Kidney (tissue), 14 donors: ENCODE measurements around the gene PLCB1. TPM values are rescaled to one million over a fixed set of nuclear protein-coding genes. Genes with fewer than 3 reads are reported as not detected.

ENCODE experiments used
- DNase-seq, 5 donors: peaks; one replicate each; pipeline ENCODE4 v3.0.0-alpha.2; 2013 to 2020
- FAIRE-seq: peaks from 2 replicates; lab custom pipeline; 2012; peaks lifted over from hg19 to GRCh38; lab: Jason Lieb, UNC
- H3K27ac ChIP-seq, 2 donors: one replicate each; pipeline ENCODE4 v1.7.0; 2013; ENCODE audit warnings: low read depth in 2 of 2, low read length in 2 of 2, inconsistent platforms in 1 of 2
- H3K27me3 ChIP-seq: one replicate; pipeline ENCODE4 v1.7.1; 2013; ENCODE audit warnings: low read length, inconsistent platforms; ENCODE audit not compliant: control insufficient read depth, insufficient read depth
- H3K36me3 ChIP-seq, 3 donors: one replicate each; pipeline versions ENCODE4 v1.7.0 to v1.7.1; 2013; ENCODE audit warnings: low read length in 3 of 3, control low read depth in 1 of 3, inconsistent platforms in 1 of 3; ENCODE audit not compliant: insufficient read depth in 3 of 3, control insufficient read depth in 2 of 3
- H3K4me1 ChIP-seq, 3 donors: one replicate each; pipeline versions ENCODE4 v1.7.0 to v1.7.1; 2013; ENCODE audit warnings: low read length in 3 of 3, inconsistent platforms in 1 of 3, low read depth in 1 of 3; ENCODE audit not compliant: control insufficient read depth in 2 of 3, insufficient read depth in 2 of 3
- H3K4me3 ChIP-seq, 3 donors: one replicate each; pipeline versions ENCODE4 v1.7.0 to v1.8.1; 2013; ENCODE audit warnings: low read length in 3 of 3, control low read depth in 1 of 3, inconsistent platforms in 1 of 3
- H3K9ac ChIP-seq, 3 donors: one replicate each; pipeline versions ENCODE4 v1.7.0 to v1.7.1; 2013; ENCODE audit warnings: low read length in 3 of 3, control low read depth in 1 of 3, inconsistent platforms in 1 of 3
- H3K9me3 ChIP-seq, 3 donors: one replicate each; pipeline versions ENCODE4 v1.7.0 to v1.7.1; 2013; ENCODE audit warnings: low read length in 3 of 3, control low read depth in 1 of 3, inconsistent platforms in 1 of 3; ENCODE audit not compliant: control insufficient read depth in 2 of 3, insufficient read depth in 1 of 3
- intact Hi-C: fragments of 100-400 bp; cut with DNase I; formaldehyde crosslinking; loops from one replicate; pipeline ENCODE4 v1.11.1; 2022
- polyA plus RNA-seq: library from polyadenylated mRNA; stranded (reverse); fragments of 350-450 nt; fragmentation: Illumina TruSeq; extraction: RNeasy Lipid Tissue Mini Kit (QIAGEN cat#74804); gene quantifications from one replicate; pipeline ENCODE4 v1.2.3, GENCODE V29; 2014; ENCODE audit warnings: low read depth, low replicate concordance; ENCODE audit not compliant: insufficient read depth
- total RNA-seq: library from RNA; stranded (reverse); fragmentation: NEBNext Ultra II Directional; extraction: Animal tissue kit (Norgen Biotek cat#: 25700); gene quantifications from one replicate; pipeline ENCODE4 v1.2.1, GENCODE V29; 2021
- TF ChIP-seq, protein P1 (sequence below): IDR thresholded peaks from 3 replicates; pipeline ENCODE4 v1.5.1; 2012; ENCODE audit warnings: mild to moderate bottlenecking, moderate library complexity, borderline replicate concordance; ENCODE audit not compliant: insufficient read depth; ENCODE audit errors: extremely low read depth
- donor health status: control.
- donor health status: control.
- donor health status: control.
- donor health status: control.
- donor health status: control.
- donor health status: DM: yes; HTN: yes; CAD: no.
- donor health status: Normal renal cell carcinoma (clear cell type).

PLCB1 gene
- total and polyA plus RNA-seq, 2 donors from 2014 or later, result 9.4 to 107 TPM

- Histone ChIP-seq H3K4me3 (no peak overlapping the region), H3K4me1 (no peaks in the 10 kb centered on the region), H3K27ac (no peak overlapping the region), H3K27me3 (no peaks in the 10 kb centered on the region), H3K9me3 (no peaks in the 10 kb centered on the region), H3K36me3 (no peaks in the 10 kb centered on the region), H3K9ac (no peak overlapping the region)
- TF ChIP-seq, protein P1, sequence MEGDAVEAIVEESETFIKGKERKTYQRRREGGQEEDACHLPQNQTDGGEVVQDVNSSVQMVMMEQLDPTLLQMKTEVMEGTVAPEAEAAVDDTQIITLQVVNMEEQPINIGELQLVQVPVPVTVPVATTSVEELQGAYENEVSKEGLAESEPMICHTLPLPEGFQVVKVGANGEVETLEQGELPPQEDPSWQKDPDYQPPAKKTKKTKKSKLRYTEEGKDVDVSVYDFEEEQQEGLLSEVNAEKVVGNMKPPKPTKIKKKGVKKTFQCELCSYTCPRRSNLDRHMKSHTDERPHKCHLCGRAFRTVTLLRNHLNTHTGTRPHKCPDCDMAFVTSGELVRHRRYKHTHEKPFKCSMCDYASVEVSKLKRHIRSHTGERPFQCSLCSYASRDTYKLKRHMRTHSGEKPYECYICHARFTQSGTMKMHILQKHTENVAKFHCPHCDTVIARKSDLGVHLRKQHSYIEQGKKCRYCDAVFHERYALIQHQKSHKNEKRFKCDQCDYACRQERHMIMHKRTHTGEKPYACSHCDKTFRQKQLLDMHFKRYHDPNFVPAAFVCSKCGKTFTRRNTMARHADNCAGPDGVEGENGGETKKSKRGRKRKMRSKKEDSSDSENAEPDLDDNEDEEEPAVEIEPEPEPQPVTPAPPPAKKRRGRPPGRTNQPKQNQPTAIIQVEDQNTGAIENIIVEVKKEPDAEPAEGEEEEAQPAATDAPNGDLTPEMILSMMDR, result no peak
- FAIRE-seq (no peak), DNase-seq (no peak)
- intact Hi-C loops, result no loop called here
Measured at GRCh38 chr20:8800089-8800488, 668.0 kb downstream of the PLCB1 start.

DNA sequence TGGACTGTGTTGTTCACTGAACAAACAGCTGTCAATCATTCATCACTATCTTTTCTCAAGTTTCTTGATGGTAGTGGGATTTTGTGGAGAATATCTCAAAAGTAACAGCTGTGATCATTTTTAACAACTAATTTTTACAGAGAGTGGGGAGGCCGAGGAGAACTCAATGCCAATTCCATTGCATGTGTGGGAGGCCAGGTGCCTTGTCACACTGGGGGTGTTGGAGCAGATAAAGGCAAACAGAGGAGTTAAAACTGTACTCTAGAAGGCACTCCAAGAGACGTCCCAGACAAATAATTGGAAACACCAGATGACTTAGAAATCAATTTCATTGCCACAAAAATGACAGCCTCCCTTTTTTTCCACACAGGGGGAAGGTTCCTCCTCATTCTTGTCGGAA is 669.6 kb downstream of the PLCB1 start:
- intact Hi-C loops, result no loop called here
- Histone ChIP-seq H3K4me1 (no peaks in the 10 kb centered on the region), H3K9ac (no peak overlapping the region), H3K9me3 (no peaks in the 10 kb centered on the region), H3K36me3 (no peaks in the 10 kb centered on the region), H3K27ac (no peak overlapping the region), H3K4me3 (no peak overlapping the region), H3K27me3 (no peaks in the 10 kb centered on the region)
- TF ChIP-seq, protein P1, result no peak
- DNase-seq (no peak), FAIRE-seq (no peak)

DNA sequence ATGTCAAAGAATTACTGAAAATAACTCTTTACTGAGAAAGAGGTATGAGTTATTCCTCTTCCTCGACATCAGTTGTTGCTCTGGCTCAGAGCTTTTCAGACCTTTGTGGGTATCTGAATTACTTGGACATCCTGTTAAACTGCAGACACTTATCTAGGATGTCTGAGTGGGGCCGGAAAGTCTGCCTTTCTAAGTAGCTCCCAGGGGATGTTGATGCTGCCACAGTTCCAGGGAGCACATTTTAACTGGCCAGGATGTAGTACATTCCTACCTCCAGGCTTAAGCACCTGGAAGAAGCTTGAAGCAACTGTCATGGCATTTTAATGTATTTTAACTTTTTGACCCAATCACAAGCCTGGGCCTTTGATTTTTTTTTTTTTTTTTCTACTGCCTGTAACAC is 671.0 kb downstream of the PLCB1 start:
- peaks cover 0 to 3% (median 0%) of the 10 kb centered on the region in 3 donors for H3K4me1 ChIP-seq
- TF ChIP-seq, protein P1, result no peak
- no peak for FAIRE-seq
- no peak overlapping the region for H3K27ac ChIP-seq
- H3K27me3 ChIP-seq, result no peaks in the 10 kb centered on the region
- intact Hi-C loops, result no loop called here
- no peaks in the 10 kb centered on the region for H3K36me3 ChIP-seq
- H3K4me3 ChIP-seq, result no peak overlapping the region
- peak in 1 of 5 donors; percentile 15 for DNase-seq
- no peak overlapping the region for H3K9ac ChIP-seq
- H3K9me3 ChIP-seq, result no peaks in the 10 kb centered on the region

DNA sequence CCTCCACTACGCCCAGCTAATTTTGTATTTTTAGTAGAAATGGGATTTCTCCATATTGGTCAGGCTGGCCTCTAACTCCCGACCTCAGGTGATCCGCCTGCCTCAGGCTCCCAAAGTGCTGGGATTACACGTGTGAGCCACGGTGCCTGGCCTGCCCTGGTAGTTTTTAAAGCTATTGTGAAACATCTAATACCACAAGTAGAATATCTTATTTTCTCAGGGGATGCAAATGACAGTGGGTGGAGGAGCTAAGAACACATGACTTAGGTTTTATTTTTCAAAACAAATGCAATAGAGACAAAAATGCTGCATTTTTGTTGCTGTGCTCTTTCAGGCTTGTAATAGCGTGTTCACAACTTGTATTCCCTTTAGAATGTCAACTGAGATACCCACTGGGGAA is 671.9 kb downstream of the PLCB1 start:
- DNase-seq (no peak), FAIRE-seq (no peak)
- peaks cover 0 to 5% (median 0%) of the 10 kb centered on the region in 3 donors for H3K4me1 ChIP-seq
- intact Hi-C loops, result no loop called here
- no peak overlapping the region for H3K27ac ChIP-seq
- H3K4me3 ChIP-seq, result no peak overlapping the region
- H3K9me3 ChIP-seq, result no peaks in the 10 kb centered on the region
- H3K36me3 ChIP-seq, result no peaks in the 10 kb centered on the region
- H3K9ac ChIP-seq, result no peak overlapping the region
- TF ChIP-seq, protein P1, result no peak
- H3K27me3 ChIP-seq, result no peaks in the 10 kb centered on the region
